GM12878 (cell line): Measurements from ENCODE around the gene RPS6KA4. TPM values are rescaled to one million over a fixed set of nuclear protein-coding genes. Genes with fewer than 3 reads are reported as not detected.
"Not testable (repeated sequence)": the region's sequence is repeated elsewhere in the genome, so short reads cannot be mapped to it uniquely, and the experiment has no call there.

Source experiments
- ATAC-seq: fragments of 200-7000 bp; cut with Tn5 transposase; 3 replicates; pipeline ENCODE4 v1.9.1; 2020; ENCODE audit warnings: mild to moderate bottlenecking, moderate library complexity
- BruUV-seq: library from RNA; stranded (reverse); fragments of 400-500 nt; replicated peaks from 2 replicates; lab custom pipeline; 2021; lab: Mats Ljungman, UMichigan
- CTCF ChIA-PET: fragments of 300-600 bp; sonication (Branson Sonifier 250); formaldehyde crosslinking; extraction: SDS; loops from one replicate; lab custom pipeline; 2021; ENCODE audit warnings: inconsistent platforms; lab: Yijun Ruan, JAX
- POLR2A ChIA-PET: fragments of 350-600 bp; formaldehyde crosslinking; extraction: SDS; loops from one replicate; lab custom pipeline; 2021; ENCODE audit warnings: inconsistent platforms; lab: Charles Lee
- RAD21 ChIA-PET: fragments of 300-600 bp; sonication (Branson Sonifier 250); formaldehyde crosslinking; loops from one replicate; lab custom pipeline; 2023; ENCODE audit warnings: antibody characterized with exemption; ENCODE audit not compliant: unreplicated experiment; lab: Charles Lee
- SMC1A ChIA-PET: fragments of 300-600 bp; sonication (Branson Sonifier 250); formaldehyde crosslinking; loops from one replicate; lab custom pipeline; 2023; ENCODE audit not compliant: unreplicated experiment, uncharacterized antibody; lab: Charles Lee
- DNase-seq: peaks from one replicate; pipeline ENCODE4 v3.0.0-alpha.2; 2011; ENCODE audit warnings: low read depth, low spot score
- FAIRE-seq: peaks from 3 replicates; lab custom pipeline; 2011; peaks lifted over from hg19 to GRCh38; lab: Jason Lieb, UNC
- H2AFZ ChIP-seq: 2 replicates; pipeline ENCODE4 v1.6.0; 2011; ENCODE audit warnings: low read depth, low read length, control low read depth; ENCODE audit not compliant: control insufficient read depth
- H3K27ac ChIP-seq: 2 replicates; pipeline ENCODE4 v1.5.1; 2011; ENCODE audit warnings: control low read depth; ENCODE audit not compliant: control insufficient read depth, insufficient read depth
- H3K27me3 ChIP-seq, 2 experiments: replicated peaks in 1 of 2; 2 replicates each; pipeline versions ENCODE4 v1.6.0 to v1.6.1; 2011; ENCODE audit warnings: low read length in 1 of 2; ENCODE audit not compliant: control insufficient read depth in 2 of 2, insufficient read depth in 2 of 2
- H3K36me3 ChIP-seq, 2 experiments: 2 replicates each; pipeline ENCODE4 v1.5.1; 2011; ENCODE audit warnings: low read length in 1 of 2; ENCODE audit not compliant: control insufficient read depth in 2 of 2, insufficient read depth in 2 of 2
- H3K4me1 ChIP-seq: 2 replicates; pipeline ENCODE4 v1.6.1; 2011; ENCODE audit warnings: mild to moderate bottlenecking, low read length, moderate library complexity, mixed read lengths; ENCODE audit not compliant: control insufficient read depth, insufficient read depth
- H3K4me2 ChIP-seq: 2 replicates; pipeline ENCODE4 v1.6.0; 2011; ENCODE audit warnings: control low read depth; ENCODE audit not compliant: control insufficient read depth, insufficient read depth
- H3K4me3 ChIP-seq: fragments of 200-600 bp; sonication (generic); 2 replicates; pipeline ENCODE4 v1.5.1; 2016
- H3K79me2 ChIP-seq: 2 replicates; pipeline ENCODE4 v1.6.0; 2011; ENCODE audit warnings: low read length; ENCODE audit not compliant: control insufficient read depth, insufficient read depth
- H3K9ac ChIP-seq: 2 replicates; pipeline ENCODE4 v1.8.0; 2011; ENCODE audit warnings: low read length, control low read depth, mixed read lengths; ENCODE audit not compliant: control insufficient read depth, insufficient read depth
- H3K9me3 ChIP-seq: replicated peaks from 3 replicates; pipeline ENCODE4 v1.5.1; 2011; ENCODE audit warnings: mild to moderate bottlenecking, low read length; ENCODE audit not compliant: control insufficient read depth, insufficient read depth
- H4K20me1 ChIP-seq: 2 replicates; pipeline ENCODE4 v1.6.0; 2011; ENCODE audit not compliant: control insufficient read depth, insufficient read depth
- CEBPB ChIP-seq, 2 experiments: fragments of 150-350 bp in 1 of 2; IDR thresholded peaks; 2 replicates each; pipeline ENCODE4 v1.6.1; 2012 to 2014; ENCODE audit warnings: low read depth in 2 of 2, low read length in 2 of 2, borderline replicate concordance in 1 of 2, inconsistent platforms in 1 of 2
- IKZF1 ChIP-seq: fragments of 450-650 bp; conservative IDR thresholded peaks from 2 replicates; pipeline ENCODE4 v1.6.1; 2017; ENCODE audit warnings: antibody characterized with exemption, mild to moderate bottlenecking
- RUNX3 ChIP-seq: IDR thresholded peaks from 2 replicates; pipeline ENCODE4 v1.6.1; 2012; ENCODE audit warnings: low read length, inconsistent platforms
- SIN3A ChIP-seq: IDR thresholded peaks from 2 replicates; pipeline ENCODE4 v1.6.1; 2012; ENCODE audit warnings: low read depth, low read length, improper control_type of control experiment
- ZNF207 ChIP-seq: fragments of 450-650 bp; IDR thresholded peaks from 2 replicates; pipeline ENCODE4 v1.6.1; 2014; ENCODE audit warnings: antibody characterized with exemption, mild to moderate bottlenecking, borderline replicate concordance
- WGBS: methylation state at CpG from one replicate; pipeline ENCODE4 v1.1.6; 2016; ENCODE audit warnings: low lambda C conversion rate; ENCODE audit not compliant: insufficient replicate concordance, insufficient coverage; ENCODE audit errors: missing lambda C conversion rate; 5-methylcytosine and 5-hydroxymethylcytosine counted together
- in situ Hi-C: fragments of 300-500 bp; cut with MboI; formaldehyde crosslinking; loops from 9 replicates; pipeline ENCODE4 v1.14.3; 2018; ENCODE audit warnings: mixed read lengths
- intact Hi-C: fragments of 100-400 bp; cut with micrococcal nuclease; formaldehyde crosslinking; loops from one replicate; pipeline ENCODE4 v1.14.2; 2022; ENCODE audit not compliant: unreplicated experiment
- polyA plus RNA-seq, 11 experiments: library from polyadenylated mRNA; depleted of rRNA in 4 of 11; unstranded in 6 of 11; stranded (reverse) in 5 of 11; fragments of >200 nt; fragmentation: Nextera tagmentation in 4 of 11; fragmentation: Illumina TruSeq in 1 of 11; extraction: Ambion mirVana in 4 of 11; extraction: Trizol in 1 of 11; gene quantifications; 1 replicate in 1 of 11; 2 replicates in 10 of 11; pipeline versions ENCODE4 v1.2.1 to v1.2.3, GENCODE V29; 2011 to 2016; ENCODE audit warnings: inconsistent platforms in 2 of 11, missing spikeins in 2 of 11, low read depth in 1 of 11
- total RNA-seq, 4 experiments: library from RNA; depleted of rRNA in 3 of 4; stranded (reverse); fragments of >200 nt in 3 of 4; fragmentation: Illumina TruSeq in 1 of 4; extraction: Trizol in 1 of 4; gene quantifications; 2 replicates each; pipeline versions ENCODE4 v1.2.1 to v1.2.3, GENCODE V29; 2013 to 2021

Gene RPS6KA4
- total and polyA plus RNA-seq, 10 of the 15 experiments (the other 5 are each of a cell fraction or from before 2014, with no cell fraction given), result 0.34 to 32.6 (median 11.3) TPM

- no peak overlapping the region for H3K27ac ChIP-seq
- in situ Hi-C loops (no loop called here), intact Hi-C loops (no loop called here)
- no peaks in the 10 kb centered on the region for H3K79me2 ChIP-seq
- SMC1A ChIA-PET, result no interaction called here
- CTCF ChIA-PET, result no interaction called here
- no peak overlapping the region for H3K4me3 ChIP-seq
- ATAC-seq (no peak), FAIRE-seq (no peak)
- no peak overlapping the region for H3K9ac ChIP-seq
- H3K4me2 ChIP-seq, result no peak overlapping the region
- RAD21 ChIA-PET, result no interaction called here
- no peaks in the 10 kb centered on the region for H3K4me1 ChIP-seq
- 40% methylated on average over 9 of the region's 9 CpGs for WGBS
- H3K27me3 ChIP-seq, result no peaks in the 10 kb centered on the region; a peak in 3 of 4 replicates
- POLR2A ChIA-PET, result no interaction called here
- H2AFZ ChIP-seq, result no peak overlapping the region
- H4K20me1 ChIP-seq, result no peaks in the 10 kb centered on the region
- no peak for TF ChIP-seq IKZF1
- peak; percentile 30; the same call in 1 of the 2 replicates for TF ChIP-seq RUNX3
- TF ChIP-seq CEBPB (IDR thresholded peaks at IDR 0.05; ENCODE audit: borderline replicate concordance in 1 of 2, low read depth in 2 of 2, low read length in 2 of 2), result no peak
- TF ChIP-seq SIN3A, result no peak
- TF ChIP-seq ZNF207, result no peak
- TF ChIP-seq, all 136 proteins: peak for 1
- Histone ChIP-seq H3K9me3 (no peaks in the 10 kb centered on the region; the same call in 2 of the 3 replicates), H3K36me3 (no peaks in the 10 kb centered on the region)
- DNase-seq, result no peak
- no TSS peak for BruUV-seq
These were observed 57.2 kb downstream of the RPS6KA4 start for GRCh38 chr11:64415996-64416728.

GRCh38 chr11:64418233-64418632 lies 59.3 kb downstream of the RPS6KA4 start:
- DNase-seq, in situ Hi-C loops, ATAC-seq: not testable (repeated sequence)

More at GRCh38 chr11:64418233-64418632, 59.3 kb downstream of the RPS6KA4 start:
- H3K4me3 ChIP-seq, RAD21 ChIA-PET, H3K27ac ChIP-seq, FAIRE-seq, H3K27me3 ChIP-seq, H3K36me3 ChIP-seq, H3K79me2 ChIP-seq, intact Hi-C loops, H3K9me3 ChIP-seq, H3K4me2 ChIP-seq, H4K20me1 ChIP-seq, POLR2A ChIA-PET, H2AFZ ChIP-seq, H3K4me1 ChIP-seq, H3K9ac ChIP-seq, BruUV-seq: not testable (repeated sequence)
- ChIA-PET CTCF (interaction anchor here (1.2 kb wide), 1 partner anchor 31 kb away, joined by 3 read pairs; no protein-coding TSS in a partner anchor), SMC1A (interaction anchor here (0.6 kb wide), 1 partner anchor 24 kb away, joined by 3 read pairs; no protein-coding TSS in a partner anchor)
- WGBS, result 11% methylated on average over 7 of the region's 7 CpGs
